H1 (cell line): ENCODE data around the gene GPR31. TPM values are rescaled to one million over a fixed set of nuclear protein-coding genes. Genes with fewer than 3 reads are reported as not detected.

Experiments
- CTCF ChIA-PET: fragments of 300-600 bp; sonication (Branson Sonifier 250); formaldehyde crosslinking; loops from one replicate; lab custom pipeline; 2021; ENCODE audit not compliant: partially characterized antibody; lab: Charles Lee
- POLR2A ChIA-PET: fragments of 300-600 bp; sonication (Branson Sonifier 250); formaldehyde crosslinking; loops from one replicate; lab custom pipeline; 2021; ENCODE audit warnings: inconsistent platforms; ENCODE audit not compliant: partially characterized antibody; lab: Charles Lee
- DNase-seq, 2 experiments: peaks; one replicate each; pipeline versions ENCODE4 v3.0.0 to v3.0.0-alpha.2; 2010 to 2022; ENCODE audit warnings: low spot score in 2 of 2, low read depth in 1 of 2, mixed read lengths in 1 of 2
- FAIRE-seq: peaks from 2 replicates; lab custom pipeline; 2011; peaks lifted over from hg19 to GRCh38; lab: Jason Lieb, UNC
- H2AFZ ChIP-seq: 2 replicates; pipeline ENCODE4 v1.8.1; 2012; ENCODE audit warnings: low read length, inconsistent platforms
- H2AK5ac ChIP-seq: 2 replicates; pipeline ENCODE4 v1.6.1; 2013; ENCODE audit warnings: low read depth, low read length
- H2BK120ac ChIP-seq: replicated peaks from 2 replicates; pipeline ENCODE3; 2013; ENCODE audit warnings: low read depth, low read length, inconsistent platforms
- H2BK12ac ChIP-seq: 2 replicates; pipeline ENCODE4 v1.6.1; 2013; ENCODE audit warnings: low read depth, low read length
- H2BK15ac ChIP-seq: 2 replicates; pipeline ENCODE4 v1.6.1; 2013; ENCODE audit warnings: low read length
- H2BK20ac ChIP-seq: 2 replicates; pipeline ENCODE4 v1.6.1; 2013; ENCODE audit warnings: low read length
- H2BK5ac ChIP-seq: 2 replicates; pipeline ENCODE4 v1.6.1; 2013; ENCODE audit warnings: low read depth, low read length
- H3K14ac ChIP-seq: 2 replicates; pipeline ENCODE4 v1.6.1; 2013; ENCODE audit warnings: inconsistent platforms; ENCODE audit not compliant: insufficient read length
- H3K18ac ChIP-seq: 2 replicates; pipeline ENCODE4 v1.6.1; 2013; ENCODE audit warnings: low read length; ENCODE audit errors: extremely low read depth
- H3K23ac ChIP-seq: 2 replicates; pipeline ENCODE4 v1.6.1; 2013; ENCODE audit warnings: inconsistent platforms; ENCODE audit not compliant: insufficient read length
- H3K23me2 ChIP-seq: 2 replicates; pipeline ENCODE4 v1.6.1; 2013; ENCODE audit warnings: low read depth, low read length
- H3K27ac ChIP-seq: 2 replicates; pipeline ENCODE4 v1.6.1; 2011; ENCODE audit warnings: low read depth, low read length, inconsistent platforms
- H3K27me3 ChIP-seq, 4 experiments: replicated peaks in 1 of 4; 1 replicate in 1 of 4; 2 replicates in 3 of 4; pipeline versions ENCODE4 v1.6.1 to v1.8.1; 2011 to 2013; ENCODE audit warnings: low read length in 3 of 4, mild to moderate bottlenecking in 3 of 4, inconsistent platforms in 2 of 4, mixed read lengths in 2 of 4, moderate library complexity in 1 of 4; ENCODE audit not compliant: control insufficient read depth in 3 of 4, insufficient read depth in 3 of 4; ENCODE audit errors: extremely low read depth in 1 of 4
- H3K36me3 ChIP-seq, 4 experiments: 2 replicates each; pipeline versions ENCODE4 v1.6.1 to v1.8.1; 2011 to 2013; ENCODE audit warnings: mild to moderate bottlenecking in 4 of 4, low read length in 3 of 4, moderate library complexity in 2 of 4, control low read depth in 1 of 4, inconsistent platforms in 1 of 4; ENCODE audit not compliant: insufficient read depth in 4 of 4, control insufficient read depth in 2 of 4
- H3K4ac ChIP-seq: replicated peaks from 2 replicates; pipeline ENCODE3; 2013; ENCODE audit warnings: low read length, low read depth, mixed read lengths, inconsistent platforms; ENCODE audit not compliant: insufficient read length
- H3K4me1 ChIP-seq, 4 experiments: replicated peaks in 1 of 4; 1 replicate in 1 of 4; 2 replicates in 3 of 4; pipeline versions ENCODE4 v1.6.1 to v1.8.1; 2011 to 2013; ENCODE audit warnings: low read length in 3 of 4, inconsistent platforms in 2 of 4, mixed read lengths in 1 of 4; ENCODE audit not compliant: insufficient read depth in 4 of 4, control insufficient read depth in 3 of 4
- H3K4me2 ChIP-seq, 2 experiments: 2 replicates each; pipeline versions ENCODE4 v1.6.1 to v1.8.1; 2011 to 2013; ENCODE audit warnings: low read depth in 2 of 2, low read length in 2 of 2, control low read depth in 1 of 2, inconsistent platforms in 1 of 2, mild to moderate bottlenecking in 1 of 2; ENCODE audit not compliant: insufficient read depth in 1 of 2
- H3K4me3 ChIP-seq, 4 experiments: fragments of 200-600, 300-600 bp in 1 of 4; sonication (generic), shearing (Covaris generic), sonication (Bioruptor Twin) in 1 of 4; 2 replicates each; pipeline versions ENCODE4 v1.5.1 to v1.8.1; 2011 to 2016; ENCODE audit warnings: low read length in 4 of 4, low read depth in 3 of 4, control low read depth in 2 of 4, inconsistent platforms in 2 of 4, mild to moderate bottlenecking in 2 of 4, mixed read lengths in 1 of 4, moderate library complexity in 1 of 4; ENCODE audit not compliant: insufficient read depth in 2 of 4; ENCODE audit errors: extremely low read depth in 1 of 4
- H3K56ac ChIP-seq: replicated peaks from 2 replicates; pipeline ENCODE3; 2013; ENCODE audit warnings: low read depth, mild to moderate bottlenecking, mixed read lengths, low read length, inconsistent platforms; ENCODE audit not compliant: insufficient read length
- H3K79me1 ChIP-seq: 2 replicates; pipeline ENCODE4 v1.6.1; 2013; ENCODE audit warnings: low read depth, low read length, control low read depth
- H3K79me2 ChIP-seq, 2 experiments: 2 replicates each; pipeline versions ENCODE4 v1.6.1 to v1.8.1; 2012 to 2013; ENCODE audit warnings: low read length in 2 of 2, mild to moderate bottlenecking in 2 of 2, inconsistent platforms in 1 of 2; ENCODE audit not compliant: insufficient read depth in 2 of 2, control insufficient read depth in 1 of 2
- H3K9ac ChIP-seq, 4 experiments: replicated peaks in 1 of 4; 1 replicate in 1 of 4; 2 replicates in 3 of 4; pipeline versions ENCODE4 v1.6.1 to v1.8.1; 2011 to 2013; ENCODE audit warnings: low read depth in 3 of 4, low read length in 3 of 4, control low read depth in 2 of 4, mild to moderate bottlenecking in 2 of 4, moderate library complexity in 2 of 4, inconsistent platforms in 1 of 4; ENCODE audit errors: extremely low read depth in 1 of 4
- H3K9me3 ChIP-seq, 2 experiments: 2 replicates each; pipeline versions ENCODE4 v1.6.1 to v1.8.1; 2012 to 2013; ENCODE audit warnings: mild to moderate bottlenecking in 2 of 2, moderate library complexity in 2 of 2, control low read depth in 1 of 2, inconsistent platforms in 1 of 2, low read depth in 1 of 2, low read length in 1 of 2, mixed read lengths in 1 of 2; ENCODE audit not compliant: insufficient read depth in 2 of 2
- H4K20me1 ChIP-seq, 2 experiments: replicated peaks in 1 of 2; 2 replicates each; pipeline versions ENCODE3 to v1.8.1; 2011 to 2013; ENCODE audit warnings: inconsistent platforms in 2 of 2, low read length in 2 of 2, mild to moderate bottlenecking in 1 of 2; ENCODE audit not compliant: insufficient read depth in 2 of 2, control insufficient read depth in 1 of 2
- H4K5ac ChIP-seq: 2 replicates; pipeline ENCODE4 v1.6.1; 2013; ENCODE audit warnings: low read length, low read depth, mixed read lengths, inconsistent platforms; ENCODE audit not compliant: insufficient read length
- H4K8ac ChIP-seq: 2 replicates; pipeline ENCODE4 v1.8.0; 2013; ENCODE audit warnings: mild to moderate bottlenecking, moderate library complexity, low read length, inconsistent platforms; ENCODE audit not compliant: insufficient read depth; ENCODE audit errors: extremely low read depth
- H4K91ac ChIP-seq: replicated peaks from 2 replicates; pipeline ENCODE3; 2013; ENCODE audit warnings: low read length, mixed read lengths, inconsistent platforms; ENCODE audit not compliant: insufficient read length
- CEBPB ChIP-seq: IDR thresholded peaks from 2 replicates; pipeline ENCODE4 v1.6.1; 2012; ENCODE audit warnings: low read depth, low read length
- CHD1 ChIP-seq: IDR thresholded peaks from 2 replicates; pipeline ENCODE4 v1.6.1; 2012; ENCODE audit warnings: low read depth, low read length, improper control_type of control experiment
- GTF2F1 ChIP-seq: IDR thresholded peaks from 2 replicates; pipeline ENCODE4 v1.6.1; 2012; ENCODE audit warnings: low read depth, low read length, improper control_type of control experiment, borderline replicate concordance
- JUND ChIP-seq: IDR thresholded peaks from 2 replicates; pipeline ENCODE4 v1.6.1; 2011; ENCODE audit warnings: mild to moderate bottlenecking, improper control_type of control experiment, low read length
- SIRT6 ChIP-seq: IDR thresholded peaks from one replicate; pipeline ENCODE4 v1.7.1; 2012; ENCODE audit warnings: low read length, inconsistent platforms
- WGBS, 2 experiments: shearing (Covaris generic) in 1 of 2; methylation state at CpG; one replicate each; pipeline versions ENCODE4 v1.1.6 to v1.1.7; 2013 to 2015; ENCODE audit warnings: low lambda C conversion rate in 2 of 2, mixed read lengths in 2 of 2, inconsistent platforms in 1 of 2, low coverage in 1 of 2, missing lambda C conversion rate in 1 of 2; ENCODE audit not compliant: insufficient replicate concordance in 2 of 2, insufficient coverage in 1 of 2, insufficient read length in 1 of 2; ENCODE audit errors: extremely low coverage in 1 of 2, missing lambda C conversion rate in 1 of 2; 5-methylcytosine and 5-hydroxymethylcytosine counted together
- polyA plus RNA-seq, 7 experiments: library from polyadenylated mRNA; depleted of rRNA in 3 of 7; stranded (reverse) in 5 of 7; unstranded in 2 of 7; fragments of >200 nt in 5 of 7; fragments of 200-250 nt in 2 of 7; gene quantifications; 1 replicate in 5 of 7; 2 replicates in 1 of 7; 4 replicates in 1 of 7; pipeline versions ENCODE4 v1.2.1 to v1.2.3, GENCODE V29; 2011 to 2013; ENCODE audit warnings: missing spikeins in 2 of 7, mixed read lengths in 2 of 7
- total RNA-seq: library from RNA; stranded (reverse); fragmentation: NEBNext Ultra II Directional; extraction: Animal tissue kit (Norgen Biotek cat#: 25700); gene quantifications from 2 replicates; pipeline ENCODE4 v1.2.1, GENCODE V29; 2021

The GPR31 gene
- total and polyA plus RNA-seq, 2 of the 8 experiments (the other 6 are each of a cell fraction or from before 2014, with no cell fraction given) = not detected

GRCh38 chr6:167145461-167145860 is 12.3 kb downstream of the GPR31 start:
- no peaks in the 10 kb centered on the region for H3K36me3 ChIP-seq
- no peak overlapping the region for H4K8ac ChIP-seq
- no peak overlapping the region for H3K4me2 ChIP-seq
- H3K23ac ChIP-seq = no peak overlapping the region
- H3K23me2 ChIP-seq = peaks cover 4% of the 10 kb centered on the region; the same call in 1 of the 2 replicates
- no peaks in the 10 kb centered on the region for H3K79me2 ChIP-seq
- peaks cover 8 to 25% (median 21%) of the 10 kb centered on the region in 4 experiments for H3K4me1 ChIP-seq
- no peak overlapping the region for H3K4ac ChIP-seq
- H2BK5ac ChIP-seq = no peak overlapping the region; the same call in 1 of the 2 replicates
- 85% methylated on average over 10 of the region's 12 CpGs; no CpG with 5 or more reads in 1 of the 2 experiments for WGBS, 2 experiments
- ChIA-PET CTCF (interaction anchor here (1.0 to 2.8 kb wide), 3 partner anchors 17 to 18 kb away, joined by 3 to 13 read pairs (median 3); no protein-coding TSS in a partner anchor), POLR2A (no interaction called here)
- no peak overlapping the region for H3K9ac ChIP-seq
- DNase-seq = no peak
- no peaks in the 10 kb centered on the region for H4K20me1 ChIP-seq
- H2AFZ ChIP-seq = no peak overlapping the region
- no peak overlapping the region for H2AK5ac ChIP-seq
- H3K4me3 ChIP-seq = no peak overlapping the region
- peak overlapping the region; percentile 83 for H4K91ac ChIP-seq
- H4K5ac ChIP-seq = no peak overlapping the region
- peaks cover 6 to 9% of the 10 kb centered on the region in 2 experiments; a peak in 3 of 4 replicates for H3K9me3 ChIP-seq
- no peak overlapping the region for H2BK15ac ChIP-seq
- no peak overlapping the region for H3K56ac ChIP-seq
- no peak for FAIRE-seq
- peak overlapping the region; percentile 60 for H2BK120ac ChIP-seq
- peaks cover 0 to 3% (median 0%) of the 10 kb centered on the region in 4 experiments; a peak in 3 of 7 replicates for H3K27me3 ChIP-seq
- no peaks in the 10 kb centered on the region for H3K79me1 ChIP-seq
- H3K27ac ChIP-seq = no peak overlapping the region
- peak overlapping the region; percentile 61; the same call in 1 of the 2 replicates for H2BK12ac ChIP-seq
- peak overlapping the region; percentile 73; the same call in 1 of the 2 replicates for H2BK20ac ChIP-seq
- H3K14ac ChIP-seq = no peak overlapping the region
- H3K18ac ChIP-seq = peak overlapping the region; percentile 11; the same call in 1 of the 2 replicates
- TF ChIP-seq JUND (no peak), GTF2F1 (no peak), CEBPB (no peak), SIRT6 (no peak), CHD1 (no peak)
